Activated CD8-positive, alpha-beta T cell treated with anti-CD3 and anti-CD28 coated beads for 36 hours (primary cell): ENCODE results near the gene CHST11. TPM values are rescaled to one million over a fixed set of nuclear protein-coding genes. Genes with fewer than 3 reads are reported as not detected.

Experiments
- ATAC-seq: fragments of 200-7000 bp; cut with Tn5 transposase; one replicate; pipeline ENCODE4 v1.10.0; 2021; ENCODE audit warnings: mild to moderate bottlenecking, moderate library complexity
- CTCF ChIA-PET: fragments of 350-600 bp; sonication (Branson Sonifier 250); formaldehyde crosslinking; loops from one replicate; lab custom pipeline; 2021; ENCODE audit warnings: antibody characterized with exemption; lab: Charles Lee
- POLR2A ChIA-PET: fragments of 350-600 bp; sonication (Branson Sonifier 250); formaldehyde crosslinking; loops from one replicate; lab custom pipeline; 2021; ENCODE audit warnings: antibody characterized with exemption; lab: Charles Lee
- DNase-seq: peaks from one replicate; pipeline ENCODE4 v3.0.0-alpha.2; 2020
- H3K27ac Mint-ChIP-seq: one replicate; pipeline ENCODE4 v1.8.0; 2021; ENCODE audit warnings: mild to moderate bottlenecking, mixed read lengths
- H3K27me3 Mint-ChIP-seq: one replicate; pipeline ENCODE4 v1.8.0; 2021; ENCODE audit warnings: mixed read lengths
- H3K36me3 Mint-ChIP-seq: one replicate; pipeline ENCODE4 v1.8.0; 2021; ENCODE audit warnings: low read depth, mixed read lengths
- H3K4me1 Mint-ChIP-seq: one replicate; pipeline ENCODE4 v1.8.0; 2021; ENCODE audit warnings: low read depth, mixed read lengths
- H3K4me3 Mint-ChIP-seq: one replicate; pipeline ENCODE4 v1.8.0; 2021; ENCODE audit warnings: mild to moderate bottlenecking, moderate library complexity, mixed read lengths
- H3K9me3 Mint-ChIP-seq: one replicate; pipeline ENCODE4 v1.8.0; 2021; ENCODE audit warnings: mixed read lengths
- CTCF ChIP-seq: fragments of 200-600 bp; IDR thresholded peaks from one replicate; pipeline ENCODE4 v1.8.0; 2022; ENCODE audit warnings: antibody characterized with exemption, mild to moderate bottlenecking
- intact Hi-C: fragments of 100-400 bp; cut with micrococcal nuclease; formaldehyde crosslinking; loops from one replicate; pipeline ENCODE4 v1.10.0; 2022
- total RNA-seq, 2 experiments: library from RNA; stranded (reverse); gene quantifications; one replicate each; pipeline ENCODE4 v1.2.3, GENCODE V29; 2021

The CHST11 gene
- total RNA-seq, 2 experiments from 2014 or later: 30.9 to 33.9 TPM

GRCh38 chr12:104468371-104468770 is 11.6 kb downstream of the CHST11 start:
- DNase-seq (no peak), ATAC-seq (no peak)
- Mint-ChIP-seq H3K36me3 (peaks cover 36% of the 10 kb centered on the region), H3K9me3 (peaks cover 13% of the 10 kb centered on the region), H3K27ac (no peak overlapping the region), H3K4me1 (peaks cover 87% of the 10 kb centered on the region), H3K4me3 (no peak overlapping the region), H3K27me3 (no peaks in the 10 kb centered on the region)
- ChIA-PET CTCF (interaction anchor here (0.8 to 2.7 kb wide), 2 partner anchors 10 to 101 kb away, joined by 3 to 8 read pairs; no protein-coding TSS in a partner anchor), POLR2A (interaction anchor here (0.8 to 2.1 kb wide), 2 partner anchors 10 to 26 kb away, joined by 3 to 8 read pairs; no protein-coding TSS in a partner anchor)
- no peak for TF ChIP-seq CTCF
- intact Hi-C loops: no loop called here

- peaks cover 13% of the 10 kb centered on the region for H3K9me3 Mint-ChIP-seq
- peaks cover 30% of the 10 kb centered on the region for H3K36me3 Mint-ChIP-seq
- TF ChIP-seq CTCF: no peak
- CTCF ChIA-PET: interaction anchor here (0.8 to 2.7 kb wide), 3 partner anchors 8 to 10 kb away, joined by 3 to 8 read pairs (median 4); no protein-coding TSS in a partner anchor
- DNase-seq (no peak), ATAC-seq (no peak)
- H3K4me1 Mint-ChIP-seq: peaks cover 87% of the 10 kb centered on the region
- H3K27me3 Mint-ChIP-seq: no peaks in the 10 kb centered on the region
- no peak overlapping the region for H3K4me3 Mint-ChIP-seq
- intact Hi-C loops: no loop called here
- POLR2A ChIA-PET: interaction anchor here (2.1 to 5.3 kb wide), 2 partner anchors 9 to 10 kb away, joined by 8 to 30 read pairs; partner anchors contain the start of gene CHST11
- H3K27ac Mint-ChIP-seq: no peak overlapping the region
Measured at GRCh38 chr12:104469066-104469465, 12.3 kb downstream of the CHST11 start.

- CTCF ChIA-PET: interaction anchor here (0.8 to 2.7 kb wide), 3 partner anchors 8 to 11 kb away, joined by 3 to 8 read pairs (median 4); no protein-coding TSS in a partner anchor
- Mint-ChIP-seq H3K9me3 (peaks cover 13% of the 10 kb centered on the region), H3K27me3 (no peaks in the 10 kb centered on the region), H3K36me3 (peaks cover 30% of the 10 kb centered on the region), H3K4me1 (peaks cover 88% of the 10 kb centered on the region), H3K27ac (no peak overlapping the region), H3K4me3 (no peak overlapping the region)
- intact Hi-C loops: no loop called here
- DNase-seq: no peak
- POLR2A ChIA-PET: interaction anchor here (2.1 to 5.3 kb wide), 2 partner anchors 9 to 11 kb away, joined by 8 to 30 read pairs; partner anchors contain the start of gene CHST11
- ATAC-seq: no peak
- no peak for TF ChIP-seq CTCF
Measured at GRCh38 chr12:104469523-104469922, 12.8 kb downstream of the CHST11 start.

- no peak overlapping the region for H3K27ac Mint-ChIP-seq
- POLR2A ChIA-PET: interaction anchor here (1.0 to 5.3 kb wide), 2 partner anchors 12 to 23 kb away, joined by 4 to 30 read pairs; partner anchors contain the start of gene CHST11
- intact Hi-C loops: no loop called here
Measured at GRCh38 chr12:104470521-104470920, 13.8 kb downstream of the CHST11 start.

More at GRCh38 chr12:104470521-104470920, 13.8 kb downstream of the CHST11 start:
- CTCF ChIA-PET: interaction anchor here (1.3 to 2.7 kb wide), 2 partner anchors 12 to 89 kb away, joined by 3 to 8 read pairs; no protein-coding TSS in a partner anchor
- Mint-ChIP-seq H3K9me3 (peaks cover 13% of the 10 kb centered on the region), H3K36me3 (peaks cover 29% of the 10 kb centered on the region), H3K4me3 (no peak overlapping the region), H3K27me3 (no peaks in the 10 kb centered on the region), H3K4me1 (peaks cover 87% of the 10 kb centered on the region)
- no peak for TF ChIP-seq CTCF
- ATAC-seq: no peak
- no peak for DNase-seq
